ENCODE measurements around the gene MYZAP. TPM values are rescaled to one million over a fixed set of nuclear protein-coding genes. Genes with fewer than 3 reads are reported as not detected.

Gene MYZAP
- total and polyA plus RNA-seq, 9 donors: 1.1 to 11.3 (median 5.5) TPM

- Histone ChIP-seq H3K4me3 (no peak overlapping the region), H3K36me3 (no peaks in the 10 kb centered on the region), H3K4me1 (ENCODE audit: insufficient read depth) (no peaks in the 10 kb centered on the region), H3K27me3 (no peaks in the 10 kb centered on the region), H3K27ac (no peak overlapping the region), H3K9me3 (no peaks in the 10 kb centered on the region)
- WGBS, 3 donors: 92 to 96% (median 94%) methylated on average over 1 of the region's 1 CpG
- intact Hi-C loops (cut with DNase I): no loop called here
- no peak for DNase-seq
- TF ChIP-seq POLR2A (IDR thresholded peaks at IDR 0.05) (no peak), CTCF (IDR thresholded peaks at IDR 0.05) (no peak), EP300 (IDR thresholded peaks at IDR 0.05) (no peak)
These were observed 89.3 kb downstream of the MYZAP start for GRCh38 chr15:57681011-57681410.

- WGBS, 3 donors: 89 to 95% (median 90%) methylated on average over 1 of the region's 1 CpG
- Histone ChIP-seq H3K4me1 (ENCODE audit: insufficient read depth) (peaks cover 2% of the 10 kb centered on the region), H3K27ac (no peak overlapping the region), H3K36me3 (no peaks in the 10 kb centered on the region), H3K4me3 (no peak overlapping the region), H3K9me3 (no peaks in the 10 kb centered on the region), H3K27me3 (no peaks in the 10 kb centered on the region)
- no peak for TF ChIP-seq EP300 (IDR thresholded peaks at IDR 0.05)
- no peak for TF ChIP-seq CTCF (IDR thresholded peaks at IDR 0.05)
- no peak for TF ChIP-seq POLR2A (IDR thresholded peaks at IDR 0.05)
- DNase-seq: no peak
- intact Hi-C loops (cut with DNase I): no loop called here
These were observed 91.8 kb downstream of the MYZAP start for GRCh38 chr15:57683481-57683880.

GRCh38 chr15:57684491-57685151 lies 92.9 kb downstream of the MYZAP start:
- Histone ChIP-seq H3K9me3 (no peaks in the 10 kb centered on the region), H3K4me3 (no peak overlapping the region), H3K36me3 (no peaks in the 10 kb centered on the region), H3K4me1 (ENCODE audit: insufficient read depth) (peaks cover 2% of the 10 kb centered on the region), H3K27ac (no peak overlapping the region), H3K27me3 (no peaks in the 10 kb centered on the region)
- intact Hi-C loops (cut with DNase I): no loop called here
- WGBS, 3 donors: 60 to 68% (median 67%) methylated on average over 8 of the region's 8 CpGs
- no peak for TF ChIP-seq POLR2A (IDR thresholded peaks at IDR 0.05)
- TF ChIP-seq CTCF (IDR thresholded peaks at IDR 0.05): no peak
- no peak for TF ChIP-seq EP300 (IDR thresholded peaks at IDR 0.05)
- DNase-seq: peak in 2 of 5 donors; percentile 27 to 34

- no peak for TF ChIP-seq POLR2A (IDR thresholded peaks at IDR 0.05)
- no peak for TF ChIP-seq CTCF (IDR thresholded peaks at IDR 0.05)
- TF ChIP-seq EP300 (IDR thresholded peaks at IDR 0.05): no peak
- WGBS, 3 donors: 35 to 36% (median 35%) methylated on average over 7 of the region's 7 CpGs
- intact Hi-C loops (cut with DNase I): no loop called here
- H3K27me3 ChIP-seq: no peaks in the 10 kb centered on the region
- no peak overlapping the region for H3K4me3 ChIP-seq
- H3K9me3 ChIP-seq: no peaks in the 10 kb centered on the region
- peak overlapping the region in 1 of 2 donors; percentile 67 for H3K27ac ChIP-seq
- DNase-seq: no peak
- no peaks in the 10 kb centered on the region for H3K36me3 ChIP-seq
- peaks cover 2% of the 10 kb centered on the region for H3K4me1 ChIP-seq (ENCODE audit: insufficient read depth)
These were observed 93.8 kb downstream of the MYZAP start for GRCh38 chr15:57685306-57686095.

Data from ovary (tissue), 9 donors.